Gastroesophageal sphincter (tissue), 3 donors: ENCODE data around the gene NDN.

Experiments used
- CTCF ChIP-seq, 4 experiments: fragments of 200-600 bp in 2 of 4; fragments of 450-650 bp in 2 of 4; sonication (generic) in 1 of 4; IDR thresholded peaks; one replicate each; pipeline ENCODE4 v1.5.1; 2017 to 2019; ENCODE audit warnings: antibody characterized with exemption in 4 of 4, mild to moderate bottlenecking in 2 of 4, moderate library complexity in 2 of 4
- POLR2A ChIP-seq, 2 donors: fragments of 450-650 bp; IDR thresholded peaks; one replicate each; pipeline ENCODE4 v1.6.1; 2017; ENCODE audit warnings: antibody characterized with exemption in 2 of 2, mild to moderate bottlenecking in 2 of 2, moderate library complexity in 1 of 2

GRCh38 chr15:23646165-23647000 is 40.7 kb downstream of the NDN start:
- TF ChIP-seq CTCF (IDR thresholded peaks at IDR 0.05) = no peak
- no peak for TF ChIP-seq POLR2A (IDR thresholded peaks at IDR 0.05)
